Measurements from ENCODE around the gene CPSF4L. TPM values are rescaled to one million over a fixed set of nuclear protein-coding genes. Genes with fewer than 3 reads are reported as not detected.

CPSF4L gene
- total RNA-seq, 1 donor from 2014 or later: not detected

GRCh38 chr17:73232587-73233373 is 28.9 kb downstream of the CPSF4L start:
- peak overlapping the region; percentile 94 for H3K4me3 Mint-ChIP-seq
- peaks cover 15% of the 10 kb centered on the region for H3K36me3 Mint-ChIP-seq
- peaks cover 51% of the 10 kb centered on the region for H3K4me1 Mint-ChIP-seq
- Histone ChIP-seq H3K36me3 (peaks cover 5% of the 10 kb centered on the region), H3F3A (ENCODE audit: low read depth) (peaks cover 11% of the 10 kb centered on the region), H2AFZ (replicated peaks) (peak overlapping the region; percentile 12), H3K9ac (peak overlapping the region; percentile 59), H3K4me1 (peaks cover 15% of the 10 kb centered on the region), H3K27ac (no peak overlapping the region), H3K79me2 (ENCODE audit: low read depth) (peaks cover 90% of the 10 kb centered on the region), H3K9me3 (ENCODE audit: low read depth) (no peaks in the 10 kb centered on the region), H3K4me3 (peak overlapping the region; percentile 94), H3K27me3 (no peaks in the 10 kb centered on the region), H4K20me1 (ENCODE audit: low read depth) (peaks cover 44% of the 10 kb centered on the region), H3K4me2 (peak overlapping the region; percentile 100)
- no peaks in the 10 kb centered on the region for H3K27me3 Mint-ChIP-seq (ENCODE audit: insufficient read depth, low read depth)
- peak; percentile 73 for DNase-seq (ENCODE audit: low spot score)
- no peaks in the 10 kb centered on the region for H3K9me3 Mint-ChIP-seq
- no peak for TF ChIP-seq EZH2phosphoT487 (IDR thresholded peaks at IDR 0.05)
- TF ChIP-seq EZH2 (IDR thresholded peaks at IDR 0.05): no peak
- TF ChIP-seq CTCF (IDR thresholded peaks at IDR 0.05): no peak
- H3K27ac Mint-ChIP-seq: peak overlapping the region; percentile 98

- no peak for TF ChIP-seq EZH2phosphoT487 (IDR thresholded peaks at IDR 0.05)
- no peak for TF ChIP-seq EZH2 (IDR thresholded peaks at IDR 0.05)
- TF ChIP-seq CTCF (IDR thresholded peaks at IDR 0.05): peak; percentile 32
- Histone ChIP-seq H3K79me2 (ENCODE audit: low read depth) (peaks cover 90% of the 10 kb centered on the region), H3K27me3 (no peaks in the 10 kb centered on the region), H3K4me3 (peak overlapping the region; percentile 94), H3K27ac (peak overlapping the region; percentile 77), H3K36me3 (peaks cover 5% of the 10 kb centered on the region), H3K4me1 (peaks cover 15% of the 10 kb centered on the region), H3K4me2 (peak overlapping the region; percentile 100), H4K20me1 (ENCODE audit: low read depth) (peaks cover 41% of the 10 kb centered on the region), H3K9ac (peak overlapping the region; percentile 59), H2AFZ (replicated peaks) (peak overlapping the region; percentile 86), H3F3A (ENCODE audit: low read depth) (peaks cover 11% of the 10 kb centered on the region), H3K9me3 (ENCODE audit: low read depth) (no peaks in the 10 kb centered on the region)
- H3K4me1 Mint-ChIP-seq: peaks cover 46% of the 10 kb centered on the region
- peaks cover 15% of the 10 kb centered on the region for H3K36me3 Mint-ChIP-seq
- DNase-seq (ENCODE audit: low spot score): peak; percentile 97
- no peaks in the 10 kb centered on the region for H3K9me3 Mint-ChIP-seq
- peak overlapping the region; percentile 98 for H3K27ac Mint-ChIP-seq
- peak overlapping the region; percentile 94 for H3K4me3 Mint-ChIP-seq
- H3K27me3 Mint-ChIP-seq (ENCODE audit: insufficient read depth, low read depth): no peaks in the 10 kb centered on the region
Measured at GRCh38 chr17:73231841-73232586, 29.7 kb downstream of the CPSF4L start.

GRCh38 chr17:73231395-73231794 is 30.3 kb downstream of the CPSF4L start:
- H3K9ac ChIP-seq: peak overlapping the region; percentile 58
- no peak for DNase-seq (ENCODE audit: low spot score)
- H2AFZ ChIP-seq (replicated peaks): peak overlapping the region; percentile 86
- H3K4me3 ChIP-seq: peak overlapping the region; percentile 94
- peaks cover 12% of the 10 kb centered on the region for H3K36me3 Mint-ChIP-seq
- H3K4me1 Mint-ChIP-seq: peaks cover 43% of the 10 kb centered on the region
- H3K4me2 ChIP-seq: peak overlapping the region; percentile 95
- peak overlapping the region; percentile 94 for H3K4me3 Mint-ChIP-seq
- no peaks in the 10 kb centered on the region for H3K9me3 Mint-ChIP-seq
- no peaks in the 10 kb centered on the region for H3K27me3 ChIP-seq
- H3K4me1 ChIP-seq: peaks cover 20% of the 10 kb centered on the region
- H3K79me2 ChIP-seq (ENCODE audit: low read depth): peaks cover 91% of the 10 kb centered on the region
- H3K9me3 ChIP-seq (ENCODE audit: low read depth): no peaks in the 10 kb centered on the region
- H3K27me3 Mint-ChIP-seq (ENCODE audit: insufficient read depth, low read depth): no peaks in the 10 kb centered on the region
- no peak for TF ChIP-seq EZH2phosphoT487 (IDR thresholded peaks at IDR 0.05)
- TF ChIP-seq EZH2 (IDR thresholded peaks at IDR 0.05): no peak
- TF ChIP-seq CTCF (IDR thresholded peaks at IDR 0.05): no peak
- peaks cover 11% of the 10 kb centered on the region for H3F3A ChIP-seq (ENCODE audit: low read depth)
- H3K27ac ChIP-seq: peak overlapping the region; percentile 77
- H4K20me1 ChIP-seq (ENCODE audit: low read depth): peaks cover 37% of the 10 kb centered on the region
- peak overlapping the region; percentile 78 for H3K27ac Mint-ChIP-seq
- H3K36me3 ChIP-seq: peaks cover 5% of the 10 kb centered on the region

All from neural progenitor cell (in vitro differentiated cells).